GM18517 (cell line): ENCODE data around the gene FRMD1.

Experiments
- ATAC-seq: cut with Tn5 transposase; IDR thresholded peaks from one replicate; pipeline ENCODE4 v1.9.1; 2021; ENCODE audit warnings: mild to moderate bottlenecking, moderate library complexity; ENCODE audit not compliant: unreplicated experiment

Gene FRMD1

GRCh38 chr6:168044521-168045130 is 34.4 kb downstream of the FRMD1 start:
- no peak for ATAC-seq

GRCh38 chr6:168043848-168044415 is 35.1 kb downstream of the FRMD1 start:
- no peak for ATAC-seq

GRCh38 chr6:168043193-168043847 is 35.7 kb downstream of the FRMD1 start:
- ATAC-seq = no peak

GRCh38 chr6:168042426-168043192 is 36.4 kb downstream of the FRMD1 start:
- no peak for ATAC-seq

GRCh38 chr6:168041928-168042327 is 37.1 kb downstream of the FRMD1 start:
- no peak for ATAC-seq

- ATAC-seq = no peak
Observed at GRCh38 chr6:168040856-168041496, 38.0 kb downstream of the FRMD1 start.

GRCh38 chr6:168039849-168040248 is 39.2 kb downstream of the FRMD1 start:
- no peak for ATAC-seq

GRCh38 chr6:168039301-168039700 is 39.7 kb downstream of the FRMD1 start:
- ATAC-seq = no peak

- no peak for ATAC-seq
Observed at GRCh38 chr6:168038576-168039140, 40.4 kb downstream of the FRMD1 start.

- no peak for ATAC-seq
Observed at GRCh38 chr6:168037856-168038255, 41.2 kb downstream of the FRMD1 start.

GRCh38 chr6:168037242-168037641 is 41.8 kb downstream of the FRMD1 start:
- no peak for ATAC-seq

- no peak for ATAC-seq
Observed at GRCh38 chr6:168035661-168036545, 43.1 kb downstream of the FRMD1 start.

- no peak for ATAC-seq
Observed at GRCh38 chr6:168035098-168035660, 43.8 kb downstream of the FRMD1 start.

- no peak for ATAC-seq
Observed at GRCh38 chr6:168034537-168034936, 44.5 kb downstream of the FRMD1 start.

GRCh38 chr6:168033791-168034190 is 45.2 kb downstream of the FRMD1 start:
- no peak for ATAC-seq

GRCh38 chr6:168032005-168032760 is 46.8 kb downstream of the FRMD1 start:
- no peak for ATAC-seq

- ATAC-seq = no peak
Observed at GRCh38 chr6:168031411-168031971, 47.5 kb downstream of the FRMD1 start.

GRCh38 chr6:168030908-168031307 is 48.1 kb downstream of the FRMD1 start:
- no peak for ATAC-seq
